Activated gamma-delta T cell treated with Interleukin-2 at 50 U/mL for 16 hours (primary cell): ENCODE measurements around the gene SERPINE1.
"Not testable (repeated sequence)": the region's sequence is repeated elsewhere in the genome, so short reads cannot be mapped to it uniquely, and the experiment has no call there.

Experiments used
- DNase-seq: peaks from one replicate; pipeline ENCODE4 v3.0.0-alpha.2; 2020

The SERPINE1 gene

DNA sequence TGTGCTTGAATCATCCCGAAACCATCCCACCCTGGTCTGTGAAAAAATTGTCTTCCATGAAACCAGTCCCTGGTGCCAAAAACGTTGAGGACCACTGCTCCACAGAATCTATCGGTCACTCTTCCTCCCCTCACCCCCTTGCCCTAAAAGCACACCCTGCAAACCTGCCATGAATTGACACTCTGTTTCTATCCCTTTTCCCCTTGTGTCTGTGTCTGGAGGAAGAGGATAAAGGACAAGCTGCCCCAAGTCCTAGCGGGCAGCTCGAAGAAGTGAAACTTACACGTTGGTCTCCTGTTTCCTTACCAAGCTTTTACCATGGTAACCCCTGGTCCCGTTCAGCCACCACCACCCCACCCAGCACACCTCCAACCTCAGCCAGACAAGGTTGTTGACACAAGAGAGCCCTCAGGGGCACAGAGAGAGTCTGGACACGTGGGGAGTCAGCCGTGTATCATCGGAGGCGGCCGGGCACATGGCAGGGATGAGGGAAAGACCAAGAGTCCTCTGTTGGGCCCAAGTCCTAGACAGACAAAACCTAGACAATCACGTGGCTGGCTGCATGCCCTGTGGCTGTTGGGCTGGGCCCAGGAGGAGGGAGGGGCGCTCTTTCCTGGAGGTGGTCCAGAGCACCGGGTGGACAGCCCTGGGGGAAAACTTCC lies 784 bp upstream of the SERPINE1 start:
- no peak for DNase-seq

DNA sequence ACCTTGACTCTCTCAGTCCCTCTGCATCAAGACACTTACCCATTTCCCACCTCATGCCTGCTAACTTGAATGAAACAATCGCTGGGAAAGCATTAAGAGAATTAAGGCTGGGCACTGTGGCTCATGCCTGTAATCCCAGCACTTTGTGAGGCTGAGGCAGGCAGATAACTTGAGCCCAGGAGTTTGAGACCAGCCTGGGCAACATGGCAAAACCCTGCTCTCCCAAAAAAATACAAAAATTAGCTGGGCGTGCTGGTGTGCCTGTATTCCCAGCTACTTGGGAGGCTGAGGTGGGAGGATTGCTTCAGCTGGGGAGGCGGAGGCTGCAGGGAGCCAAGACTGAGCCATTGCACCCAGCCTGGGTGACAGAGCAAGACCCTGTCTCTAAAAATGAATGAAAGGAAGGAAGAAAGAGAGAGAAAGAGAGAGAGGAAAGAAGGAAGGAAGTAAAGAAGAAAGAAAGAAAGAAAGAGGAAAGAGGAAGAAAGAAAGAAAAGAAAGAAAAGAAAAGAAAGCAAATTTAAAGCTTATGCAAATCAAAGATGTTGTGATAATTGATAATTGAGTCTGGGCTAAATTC lies 646 bp downstream of the SERPINE1 start:
- no peak for DNase-seq

DNA sequence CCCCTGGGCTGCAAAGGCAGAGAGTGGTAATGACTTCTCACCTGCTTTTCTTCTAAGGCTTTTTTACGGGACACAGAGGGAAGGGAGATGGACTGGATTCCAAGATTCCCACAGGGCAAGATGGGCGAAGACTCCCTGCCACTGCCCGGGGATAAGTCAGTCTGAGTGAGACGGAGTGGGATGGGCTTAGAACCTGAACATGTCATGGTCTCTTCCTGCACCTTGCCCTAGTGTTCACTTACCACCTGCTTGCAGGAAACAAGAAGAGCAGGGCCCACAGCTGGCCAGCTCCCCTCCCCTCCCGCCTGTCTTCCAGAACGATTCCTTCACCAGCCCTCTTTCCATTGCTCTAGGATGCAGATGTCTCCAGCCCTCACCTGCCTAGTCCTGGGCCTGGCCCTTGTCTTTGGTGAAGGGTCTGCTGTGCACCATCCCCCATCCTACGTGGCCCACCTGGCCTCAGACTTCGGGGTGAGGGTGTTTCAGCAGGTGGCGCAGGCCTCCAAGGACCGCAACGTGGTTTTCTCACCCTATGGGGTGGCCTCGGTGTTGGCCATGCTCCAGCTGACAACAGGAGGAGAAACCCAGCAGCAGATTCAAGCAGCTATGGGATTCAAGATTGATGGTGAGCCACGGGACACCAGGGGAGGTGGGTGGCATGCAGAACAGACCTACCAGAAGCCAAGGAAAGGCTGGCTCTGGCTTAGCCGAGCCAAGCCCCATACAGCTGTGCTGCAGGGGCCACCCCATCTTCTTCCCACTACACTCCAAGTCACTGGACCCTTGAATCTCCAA lies 1.3 kb downstream of the SERPINE1 start:
- no peak for DNase-seq

DNA sequence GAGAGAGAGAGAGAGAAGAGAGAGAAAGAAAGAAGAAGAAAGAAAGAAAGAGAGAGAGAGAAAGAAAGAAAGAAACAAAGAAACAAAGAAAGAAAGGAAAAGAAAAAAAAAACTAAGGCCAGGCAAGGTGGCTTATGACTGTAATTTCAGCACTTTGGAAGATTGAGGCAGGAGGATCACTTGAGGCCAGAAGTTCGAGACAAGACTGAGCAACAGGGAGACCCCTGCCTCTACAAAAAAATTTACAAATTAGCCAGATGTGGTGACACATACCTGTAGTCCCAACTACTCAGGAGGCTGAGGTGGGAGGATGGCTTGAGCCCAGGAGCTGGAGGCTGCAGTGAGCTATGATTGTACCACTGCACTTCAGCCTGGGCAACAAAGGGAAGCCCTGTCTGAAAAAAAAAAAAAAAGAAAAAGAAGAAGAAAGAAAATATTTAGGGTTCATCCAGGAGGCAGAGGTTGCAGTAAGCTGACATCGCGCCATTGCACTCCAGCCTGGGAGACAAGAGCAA lies 2.8 kb downstream of the SERPINE1 start:
- DNase-seq, result no peak

DNA sequence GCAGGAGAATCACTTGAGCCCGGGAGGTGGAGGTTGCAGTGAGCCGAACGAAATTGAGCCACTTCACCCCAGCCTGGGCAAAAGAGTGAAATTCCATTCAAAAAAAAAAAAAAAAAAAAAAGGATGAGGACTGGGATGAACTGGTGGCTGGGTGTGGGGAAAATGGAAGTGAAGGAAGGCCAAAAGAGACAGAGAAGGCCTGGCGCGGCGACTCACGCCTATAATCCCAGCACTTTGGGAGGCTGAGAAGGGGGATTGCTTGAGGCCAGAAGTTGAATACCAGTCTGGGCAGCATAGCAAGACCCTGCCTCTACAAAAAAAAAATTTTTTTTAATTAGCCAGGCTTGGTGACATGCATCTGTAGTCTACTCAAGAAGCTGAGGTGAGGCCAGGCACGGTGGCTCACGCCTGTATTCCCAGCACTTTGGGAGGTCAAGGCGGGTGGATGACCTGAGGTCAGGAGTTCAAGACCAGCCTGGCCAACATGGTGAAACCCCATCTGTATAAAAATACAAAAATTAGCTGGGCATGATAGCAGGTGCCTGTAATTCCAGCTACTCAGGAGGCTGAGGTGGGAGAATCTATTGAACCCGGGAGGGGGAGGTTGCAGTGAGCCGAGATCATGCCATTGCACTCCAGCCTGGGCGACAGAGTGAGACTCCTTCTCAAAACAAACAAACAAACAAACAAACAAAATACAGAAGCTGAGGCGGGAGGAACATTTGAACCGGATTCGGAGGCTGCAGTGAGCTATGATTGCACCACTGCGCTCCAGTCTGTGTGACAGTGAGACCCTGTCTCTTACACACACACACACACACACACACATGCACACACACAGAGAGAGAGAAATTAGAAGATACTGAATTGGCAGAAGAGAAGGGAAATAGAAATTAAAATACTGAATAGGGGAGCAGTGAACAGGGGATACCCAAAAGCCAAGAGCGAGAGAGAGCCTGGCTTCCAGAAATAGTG lies 6.0 kb downstream of the SERPINE1 start:
- not testable (repeated sequence) for DNase-seq

DNA sequence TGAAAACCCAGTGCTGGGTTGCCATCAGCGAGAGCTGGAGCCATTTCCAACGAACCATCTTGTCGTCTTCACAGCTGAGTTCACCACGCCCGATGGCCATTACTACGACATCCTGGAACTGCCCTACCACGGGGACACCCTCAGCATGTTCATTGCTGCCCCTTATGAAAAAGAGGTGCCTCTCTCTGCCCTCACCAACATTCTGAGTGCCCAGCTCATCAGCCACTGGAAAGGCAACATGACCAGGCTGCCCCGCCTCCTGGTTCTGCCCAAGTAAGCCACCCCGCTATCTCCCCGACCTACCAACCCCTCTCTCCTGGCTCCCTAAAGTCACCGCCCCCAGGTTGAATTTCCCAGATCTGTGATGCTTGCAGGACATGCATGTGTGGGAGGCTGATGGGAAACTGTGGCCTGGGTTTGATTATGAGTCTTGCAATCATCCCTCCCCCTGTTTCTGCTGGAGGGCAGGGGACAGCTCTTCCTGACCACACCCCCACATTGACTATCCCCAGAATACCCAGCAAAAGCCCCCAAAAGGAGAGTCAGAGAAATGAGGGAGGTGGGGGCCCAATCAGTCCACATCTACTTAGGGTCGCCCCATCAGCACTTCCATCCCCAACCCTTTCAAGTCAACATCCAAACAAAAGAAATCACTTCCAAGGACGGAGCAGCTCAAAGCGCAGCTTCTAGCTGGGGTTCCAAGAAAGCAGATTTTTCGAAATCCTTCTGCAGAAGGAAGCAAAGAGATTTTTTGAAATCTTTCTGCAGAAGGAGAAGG lies 6.9 kb downstream of the SERPINE1 start:
- DNase-seq, result no peak

DNA sequence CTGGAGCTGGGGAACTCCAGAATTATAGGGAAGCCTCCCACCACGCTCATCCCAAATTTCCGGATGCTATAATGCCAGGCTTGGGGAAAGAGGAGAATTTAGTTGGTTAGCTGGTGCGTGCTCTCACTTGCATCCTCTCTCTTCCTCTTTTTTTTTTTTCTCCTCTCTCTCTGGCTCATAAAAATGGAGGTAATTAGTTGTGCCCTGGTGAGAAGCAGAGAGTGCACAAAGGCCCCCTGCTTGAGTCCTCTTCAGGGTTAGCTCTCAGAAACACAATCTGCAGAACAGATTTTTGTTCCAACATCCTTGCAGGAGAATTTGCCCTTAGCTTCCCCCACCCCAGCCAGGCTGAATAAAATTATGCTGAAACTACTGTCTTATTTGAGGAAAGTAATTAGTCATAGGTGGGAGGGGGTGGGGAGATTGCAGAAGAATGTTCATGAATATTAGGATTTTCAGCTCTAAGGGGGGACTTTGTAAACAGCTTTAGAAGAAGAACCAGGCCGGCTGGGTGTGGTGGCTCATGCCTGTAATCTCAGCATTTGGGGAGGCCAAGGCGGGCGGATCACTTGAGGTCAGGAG lies 7.6 kb downstream of the SERPINE1 start:
- no peak for DNase-seq

DNA sequence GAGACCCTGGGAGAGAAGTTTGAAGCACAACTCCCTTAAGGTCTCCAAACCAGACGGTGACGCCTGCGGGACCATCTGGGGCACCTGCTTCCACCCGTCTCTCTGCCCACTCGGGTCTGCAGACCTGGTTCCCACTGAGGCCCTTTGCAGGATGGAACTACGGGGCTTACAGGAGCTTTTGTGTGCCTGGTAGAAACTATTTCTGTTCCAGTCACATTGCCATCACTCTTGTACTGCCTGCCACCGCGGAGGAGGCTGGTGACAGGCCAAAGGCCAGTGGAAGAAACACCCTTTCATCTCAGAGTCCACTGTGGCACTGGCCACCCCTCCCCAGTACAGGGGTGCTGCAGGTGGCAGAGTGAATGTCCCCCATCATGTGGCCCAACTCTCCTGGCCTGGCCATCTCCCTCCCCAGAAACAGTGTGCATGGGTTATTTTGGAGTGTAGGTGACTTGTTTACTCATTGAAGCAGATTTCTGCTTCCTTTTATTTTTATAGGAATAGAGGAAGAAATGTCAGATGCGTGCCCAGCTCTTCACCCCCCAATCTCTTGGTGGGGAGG lies 10.8 kb downstream of the SERPINE1 start:
- no peak for DNase-seq

DNA sequence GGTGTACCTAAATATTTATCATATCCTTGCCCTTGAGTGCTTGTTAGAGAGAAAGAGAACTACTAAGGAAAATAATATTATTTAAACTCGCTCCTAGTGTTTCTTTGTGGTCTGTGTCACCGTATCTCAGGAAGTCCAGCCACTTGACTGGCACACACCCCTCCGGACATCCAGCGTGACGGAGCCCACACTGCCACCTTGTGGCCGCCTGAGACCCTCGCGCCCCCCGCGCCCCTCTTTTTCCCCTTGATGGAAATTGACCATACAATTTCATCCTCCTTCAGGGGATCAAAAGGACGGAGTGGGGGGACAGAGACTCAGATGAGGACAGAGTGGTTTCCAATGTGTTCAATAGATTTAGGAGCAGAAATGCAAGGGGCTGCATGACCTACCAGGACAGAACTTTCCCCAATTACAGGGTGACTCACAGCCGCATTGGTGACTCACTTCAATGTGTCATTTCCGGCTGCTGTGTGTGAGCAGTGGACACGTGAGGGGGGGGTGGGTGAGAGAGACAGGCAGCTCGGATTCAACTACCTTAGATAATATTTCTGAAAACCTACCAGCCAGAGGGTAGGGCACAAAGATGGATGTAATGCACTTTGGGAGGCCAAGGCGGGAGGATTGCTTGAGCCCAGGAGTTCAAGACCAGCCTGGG lies 11.4 kb downstream of the SERPINE1 start:
- peak; percentile 87 for DNase-seq

DNA sequence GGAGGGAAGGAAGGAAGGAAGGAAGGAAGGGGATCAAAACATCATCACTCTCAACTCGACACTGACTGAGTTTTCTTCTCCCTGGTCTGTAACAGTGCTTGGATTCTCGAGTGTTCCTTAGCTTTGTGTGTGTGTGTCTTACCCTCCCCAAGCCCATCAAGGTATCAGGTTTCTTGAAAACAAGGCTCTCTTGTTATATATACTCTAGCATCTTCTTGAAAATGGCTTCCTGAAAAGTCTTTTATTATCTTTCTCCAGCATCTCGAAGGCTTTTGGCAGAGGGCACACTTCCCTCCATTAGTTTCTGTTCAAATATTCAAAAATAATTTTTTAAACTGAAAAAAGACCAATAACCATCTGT lies 13.4 kb downstream of the SERPINE1 start:
- DNase-seq, result no peak

DNA sequence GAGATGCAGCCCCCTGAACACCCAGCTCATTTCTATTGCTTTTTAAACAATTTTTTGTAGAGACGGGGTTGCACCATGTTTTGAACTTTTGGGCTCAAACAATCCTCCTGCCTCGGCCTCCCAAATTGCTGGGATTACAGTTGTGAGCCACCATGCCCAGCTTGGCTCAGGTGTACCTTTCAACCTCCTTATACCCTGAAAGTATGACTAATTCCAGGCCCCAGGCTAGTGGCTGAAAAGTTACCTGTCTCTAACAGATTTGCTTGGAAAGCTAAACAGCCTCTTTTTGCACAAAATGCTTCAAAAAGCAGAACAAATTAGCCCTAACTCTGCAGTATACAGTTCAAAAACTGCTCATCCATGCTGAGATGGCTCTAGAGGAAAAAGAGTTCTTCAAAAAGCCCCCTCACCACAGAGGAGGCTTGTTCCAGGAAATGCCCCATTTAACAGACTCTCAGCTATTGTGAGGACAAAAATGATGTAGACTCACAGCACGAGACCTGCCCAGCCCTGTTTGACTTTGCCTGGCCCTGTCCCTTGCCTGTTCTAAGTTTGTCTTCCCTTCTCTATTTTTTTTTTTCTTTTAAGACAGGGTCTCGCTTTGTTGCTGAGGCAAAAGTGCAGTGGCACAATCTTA lies 14.0 kb downstream of the SERPINE1 start:
- no peak for DNase-seq

DNA sequence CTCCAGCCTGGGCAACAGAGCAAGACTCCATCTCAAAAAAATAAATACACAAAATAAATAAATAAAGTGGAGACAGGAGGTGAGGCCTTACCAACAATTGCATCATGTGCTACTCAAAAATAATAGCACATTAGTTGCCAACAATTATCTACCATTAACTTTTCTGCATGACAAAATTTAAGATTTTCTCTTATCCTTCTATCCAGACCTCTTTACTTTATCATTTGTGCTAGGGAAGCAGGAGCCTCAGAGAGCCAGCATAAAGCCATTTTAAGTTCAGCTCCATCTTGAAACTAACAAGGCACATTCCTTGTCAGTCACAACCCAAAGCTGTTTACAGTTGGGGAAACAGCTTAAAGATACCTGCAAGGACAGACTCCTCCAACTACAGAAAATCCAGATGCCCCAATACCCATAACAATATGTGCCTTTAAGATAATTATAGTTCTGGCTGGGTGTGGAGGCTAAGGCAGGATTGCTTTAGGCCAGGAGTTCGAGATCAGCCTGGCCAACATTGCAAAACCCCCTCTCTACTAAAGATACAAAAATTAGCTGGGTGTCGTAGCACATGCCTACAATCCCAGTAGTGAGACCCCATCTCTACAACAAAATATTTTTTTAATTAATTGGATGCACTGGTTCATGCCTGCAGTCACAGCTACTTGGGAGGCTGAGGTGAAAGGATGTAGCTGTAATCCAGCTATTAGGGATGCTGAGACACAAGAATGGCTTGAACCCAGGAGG lies 25.2 kb downstream of the SERPINE1 start:
- DNase-seq, result no peak

DNA sequence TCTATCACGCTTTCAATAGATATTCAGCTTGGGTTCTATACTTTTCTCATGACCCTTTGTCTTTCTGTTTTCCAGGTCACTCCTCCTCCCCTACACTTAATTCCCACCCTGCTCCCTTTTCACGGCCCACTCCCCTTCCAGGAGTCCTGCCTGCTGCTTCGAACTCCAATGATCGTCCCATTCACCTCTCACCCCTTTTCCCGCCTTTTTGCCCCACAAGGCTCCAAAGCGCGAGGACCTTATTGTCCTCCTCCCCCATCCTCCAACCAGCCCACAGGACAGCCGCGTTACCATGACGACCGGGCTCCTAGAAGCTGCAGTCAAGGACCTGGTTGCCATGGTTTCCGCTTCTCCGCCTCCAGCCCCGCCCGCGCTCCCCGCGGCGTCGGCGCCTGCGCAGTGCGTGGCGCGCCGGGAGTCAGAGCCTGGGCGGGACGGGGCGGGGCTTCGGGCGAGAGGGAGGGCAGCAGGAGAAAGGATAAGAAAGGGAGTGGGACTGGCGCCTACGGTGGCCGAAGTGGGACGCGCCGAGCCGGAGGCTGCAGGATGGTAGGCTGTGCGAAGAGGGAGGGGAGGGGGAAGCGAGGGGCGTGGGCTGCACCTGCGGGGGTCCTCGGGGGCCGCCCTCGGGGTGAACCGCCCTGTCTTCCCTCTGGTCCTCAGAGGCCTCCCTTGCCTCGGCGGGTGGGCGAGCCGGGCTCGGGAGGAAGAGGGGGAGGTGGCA lies 27.2 kb downstream of the SERPINE1 start, which contains the start of gene AP1S1:
Gene AP1S1, plus strand, starts transcription at position 508 of the 724 bp plus-strand sequence. Its CDS starts 39 bp downstream, at position 547.
- DNase-seq, result peak; percentile 80

DNA sequence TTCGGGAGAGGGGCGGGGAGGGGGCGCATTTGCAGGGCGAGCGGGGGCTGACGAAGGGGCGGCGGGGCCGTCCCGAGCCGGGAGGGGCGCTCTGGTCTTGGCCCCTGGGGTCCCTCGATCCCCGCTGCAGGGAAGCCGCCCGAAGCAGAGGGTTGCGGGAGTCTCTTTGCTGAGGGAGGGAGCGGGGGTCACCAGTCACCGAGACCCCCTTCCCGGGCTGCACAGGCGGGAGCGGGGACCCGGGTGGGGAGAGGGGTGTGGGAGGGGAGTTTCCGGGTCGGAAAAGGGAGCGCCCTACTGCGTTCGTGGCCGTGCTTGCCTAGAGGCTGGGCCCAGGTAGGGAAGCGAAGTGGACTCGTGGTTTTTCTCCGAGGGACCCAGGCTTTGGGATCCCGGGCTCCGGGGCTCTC lies 27.8 kb downstream of the SERPINE1 start:
- no peak for DNase-seq

DNA sequence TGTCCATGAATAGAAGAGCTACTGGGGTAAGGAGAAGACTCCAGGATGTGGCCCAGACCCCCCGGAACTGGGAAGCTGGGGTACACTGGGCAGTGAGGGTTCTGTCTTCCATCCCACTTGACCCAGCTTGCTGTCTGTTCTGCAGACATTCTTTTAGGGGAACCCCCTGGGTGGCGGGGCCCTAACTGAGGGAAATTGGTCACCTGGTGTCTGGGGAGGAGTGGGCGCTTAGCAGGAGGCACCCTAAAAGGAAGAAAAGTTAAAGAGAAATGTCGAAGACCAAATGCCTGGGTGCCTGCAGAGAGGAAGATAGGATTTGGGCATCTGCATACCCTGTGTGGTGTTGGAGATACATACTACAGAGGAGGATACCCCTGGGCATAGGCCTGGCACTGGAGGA lies 28.4 kb downstream of the SERPINE1 start:
- no peak for DNase-seq

DNA sequence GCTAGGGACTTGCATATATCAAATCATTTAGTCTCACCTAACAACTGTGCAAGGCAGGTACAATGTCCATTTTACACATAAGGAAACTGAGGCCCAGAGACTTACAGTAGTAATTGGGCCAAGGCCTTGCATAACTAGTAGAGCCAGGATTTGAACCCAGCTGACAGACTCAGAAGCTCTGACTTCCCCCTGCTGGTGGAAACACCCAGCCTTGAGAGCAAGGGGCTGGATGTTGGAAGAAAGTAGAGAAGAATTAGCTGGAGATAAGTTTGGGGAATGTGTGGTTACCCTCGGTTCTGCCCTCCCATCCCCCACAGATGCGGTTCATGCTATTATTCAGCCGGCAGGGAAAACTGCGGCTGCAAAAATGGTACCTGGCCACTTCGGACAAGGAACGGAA lies 29.4 kb downstream of the SERPINE1 start:
- DNase-seq, result no peak

DNA sequence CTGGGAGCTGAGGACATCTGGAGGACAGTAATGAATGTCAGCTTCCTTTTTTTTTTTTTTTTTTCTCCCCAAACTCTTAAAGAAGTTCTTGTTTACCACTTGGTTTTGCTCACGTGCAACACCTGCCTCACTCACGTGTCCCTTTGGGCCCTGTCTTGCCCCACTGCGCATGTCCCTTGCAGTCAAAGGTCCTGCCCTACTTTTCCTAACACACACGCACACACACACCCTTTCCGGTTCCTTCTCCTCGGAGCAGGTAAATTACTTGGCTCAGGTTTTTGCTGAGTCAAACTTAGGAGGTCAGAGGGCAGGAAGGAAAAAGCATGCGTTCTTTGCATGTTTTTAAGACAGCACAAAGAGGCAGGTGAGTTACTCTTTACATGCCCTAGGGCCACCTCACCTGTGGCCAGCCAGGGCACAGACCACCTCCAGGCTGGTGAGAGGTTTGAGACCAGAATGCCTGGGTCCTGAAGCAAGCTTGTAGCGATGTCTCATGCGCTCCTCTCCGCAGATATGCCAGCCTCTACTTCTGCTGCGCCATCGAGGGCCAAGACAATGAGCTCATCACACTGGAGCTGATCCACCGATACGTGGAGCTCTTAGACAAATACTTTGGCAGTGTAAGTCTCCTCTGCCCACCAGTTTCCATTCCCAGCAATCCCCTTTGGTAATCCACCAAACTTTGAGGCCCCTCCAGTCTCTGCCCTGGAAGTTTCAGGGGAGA lies 30.1 kb downstream of the SERPINE1 start:
- no peak for DNase-seq
